AG08395 (cell line): ENCODE measurements around the gene PROC.

ENCODE experiments used
- DNase-seq: peaks from one replicate; pipeline ENCODE4 v3.0.0; 2012; ENCODE audit warnings: mixed read lengths, low spot score

PROC gene

GRCh38 chr2:127463155-127463991, 45.1 kb downstream of the PROC start:
- no peak for DNase-seq

GRCh38 chr2:127464470-127465257, 46.4 kb downstream of the PROC start:
- DNase-seq = no peak

DNA sequence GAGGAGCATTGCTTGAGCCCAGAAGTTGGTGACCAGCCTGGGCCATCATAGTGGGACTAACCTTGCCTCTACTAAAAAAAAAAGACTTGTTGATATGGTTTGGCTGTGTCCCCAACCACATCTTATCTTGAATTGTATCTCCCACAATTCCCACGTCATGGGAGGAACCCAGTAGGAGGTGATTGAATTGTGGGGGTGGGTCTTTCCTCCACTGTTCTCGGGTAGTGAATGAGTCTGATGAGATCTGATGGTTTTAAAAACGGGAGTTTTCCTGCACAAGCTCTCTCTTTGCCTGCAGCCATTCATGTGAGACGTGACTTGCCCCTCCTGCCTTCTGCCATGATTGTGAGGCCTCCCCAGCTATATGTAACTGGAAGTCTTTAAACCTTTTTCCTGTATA, 47.0 kb downstream of the PROC start:
- no peak for DNase-seq

GRCh38 chr2:127469051-127469450, 50.8 kb downstream of the PROC start:
- no peak for DNase-seq

DNA sequence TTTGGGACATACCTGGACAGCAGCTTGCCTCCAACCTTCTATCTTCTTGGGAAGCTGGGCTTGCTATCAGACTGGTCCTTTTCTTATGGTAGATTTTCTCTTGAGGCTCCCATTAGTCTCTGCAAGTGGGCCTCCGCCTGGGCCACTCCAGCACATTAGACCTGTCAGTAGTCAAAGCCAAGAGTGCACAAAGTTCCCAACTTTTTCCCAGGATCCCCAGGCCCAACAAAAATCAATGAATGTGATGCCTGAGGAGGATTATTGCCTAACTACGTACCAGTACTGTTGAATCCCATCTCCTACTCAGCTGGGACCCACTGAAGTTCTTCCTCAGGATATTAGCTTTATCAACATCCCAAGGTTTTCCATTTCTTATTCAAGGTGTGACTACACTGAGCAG, 51.7 kb downstream of the PROC start:
- DNase-seq = no peak

DNA sequence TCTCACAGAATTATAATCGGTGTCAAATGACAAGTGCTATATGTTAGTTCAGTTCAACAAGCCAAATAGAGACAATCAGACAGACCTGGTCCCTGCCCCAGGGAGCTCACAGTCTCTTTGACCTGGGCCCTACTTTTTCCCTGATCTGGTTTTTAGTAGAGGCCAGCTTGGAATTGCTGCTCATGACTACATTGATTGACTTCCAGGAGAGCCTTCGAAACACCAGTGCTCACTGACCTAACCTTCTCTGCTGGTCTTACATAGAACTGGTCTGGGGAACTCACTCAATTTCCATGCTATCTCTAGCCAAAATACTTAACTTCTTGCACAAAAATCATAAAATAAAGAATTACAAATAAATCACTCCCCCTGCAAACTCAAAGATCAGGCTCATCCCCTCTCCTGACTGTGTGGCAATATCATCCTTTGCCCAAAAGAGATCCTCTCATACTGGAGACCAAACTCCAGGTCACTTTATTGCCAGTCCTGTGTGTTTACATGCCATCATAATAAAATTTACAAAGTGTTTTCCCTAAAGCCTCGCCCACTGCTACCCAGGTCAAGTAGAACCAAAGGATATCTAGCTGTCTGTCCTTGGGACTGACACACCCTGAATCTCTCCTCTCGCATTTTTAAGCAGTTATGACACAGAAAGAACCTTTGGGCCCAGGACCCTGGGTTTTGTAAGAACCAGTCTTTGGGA, 53.2 kb downstream of the PROC start:
- no peak for DNase-seq

GRCh38 chr2:127472268-127472667, 54.0 kb downstream of the PROC start:
- DNase-seq = no peak

DNA sequence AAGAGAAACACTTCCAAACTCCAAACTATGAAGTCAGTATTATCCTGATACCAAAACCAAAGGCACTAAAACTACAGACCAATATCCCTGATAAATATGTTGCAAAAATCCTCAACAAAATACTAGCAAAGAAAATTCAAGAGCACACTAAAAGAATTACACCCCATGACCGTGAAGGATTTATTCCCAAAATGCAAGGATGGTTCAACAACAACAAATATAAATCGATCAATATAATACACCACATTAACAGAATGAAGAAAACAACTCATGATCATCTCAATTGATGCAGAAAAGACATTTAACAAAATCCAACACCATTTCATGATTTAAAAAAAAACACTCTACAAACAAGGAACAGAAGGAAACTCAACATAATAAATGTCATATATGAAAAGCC, 57.6 kb downstream of the PROC start:
- DNase-seq = no peak
